GM08714 (cell line): Measurements from ENCODE around the gene MAP3K5.

Experiments used
- H3K4me3 ChIP-seq: fragments of 200-500 bp; sonication (Bioruptor generic); 2 replicates; pipeline ENCODE4 v1.5.1; 2014; ENCODE audit warnings: mild to moderate bottlenecking, low read length, inconsistent platforms
- ZNF274 ChIP-seq: IDR thresholded peaks from 2 replicates; pipeline ENCODE4 v1.6.1; 2012; ENCODE audit warnings: mild to moderate bottlenecking, low read depth, low read length

The MAP3K5 gene

DNA sequence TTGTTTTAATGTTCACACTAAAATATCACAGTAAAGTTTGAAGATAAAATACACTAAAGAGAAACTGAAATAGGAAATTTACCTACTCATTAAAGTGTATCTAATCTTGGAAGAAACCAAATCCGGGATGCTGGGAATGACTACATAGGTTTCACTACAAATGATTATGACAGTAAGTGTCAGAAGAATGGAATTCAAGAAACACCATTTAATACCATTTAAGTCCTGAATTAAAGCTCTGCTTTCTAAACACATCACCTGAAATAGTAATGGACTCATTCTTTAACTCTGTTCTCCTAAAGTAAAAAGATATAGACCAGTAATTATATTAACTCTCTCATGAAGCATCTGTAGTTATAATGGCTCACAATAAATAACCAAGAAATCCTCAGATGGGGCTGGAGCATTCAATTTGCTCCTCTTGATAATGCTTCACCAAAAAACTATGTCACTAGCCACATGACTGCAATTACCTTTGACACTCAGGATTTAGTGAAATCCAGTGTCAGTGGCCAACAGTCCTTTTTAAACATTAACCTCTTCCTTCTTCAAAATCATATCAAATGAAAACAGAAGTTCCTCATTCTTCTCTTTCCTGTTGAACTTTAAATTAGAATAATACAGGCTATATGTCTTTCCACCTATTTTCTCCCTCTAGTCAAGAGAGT is 283.4 kb downstream of the MAP3K5 start:
- H3K4me3 ChIP-seq, result no peak overlapping the region
- no peak for TF ChIP-seq ZNF274
